Measurements from ENCODE around the gene CELSR2.

GRCh38 chr1:109269212-109269980 lies 20.1 kb downstream of the CELSR2 start:
- no peak for TF ChIP-seq CTCF (IDR thresholded peaks at IDR 0.05)
- TF ChIP-seq EP300 (IDR thresholded peaks at IDR 0.05): no peak
